Fibroblast of skin of abdomen (primary cell): ENCODE measurements around the gene TPRA1.
"Not testable (repeated sequence)": the region's sequence is repeated elsewhere in the genome, so short reads cannot be mapped to it uniquely, and the experiment has no call there.

Experiments used
- DNase-seq: peaks from one replicate; pipeline ENCODE4 v3.0.0-alpha.2; 2013

TPRA1 gene

GRCh38 chr3:127616836-127617605 is 26.5 kb upstream of the TPRA1 start:
- no peak for DNase-seq

- no peak for DNase-seq
These were observed 25.2 kb upstream of the TPRA1 start for GRCh38 chr3:127615631-127616305.

DNA sequence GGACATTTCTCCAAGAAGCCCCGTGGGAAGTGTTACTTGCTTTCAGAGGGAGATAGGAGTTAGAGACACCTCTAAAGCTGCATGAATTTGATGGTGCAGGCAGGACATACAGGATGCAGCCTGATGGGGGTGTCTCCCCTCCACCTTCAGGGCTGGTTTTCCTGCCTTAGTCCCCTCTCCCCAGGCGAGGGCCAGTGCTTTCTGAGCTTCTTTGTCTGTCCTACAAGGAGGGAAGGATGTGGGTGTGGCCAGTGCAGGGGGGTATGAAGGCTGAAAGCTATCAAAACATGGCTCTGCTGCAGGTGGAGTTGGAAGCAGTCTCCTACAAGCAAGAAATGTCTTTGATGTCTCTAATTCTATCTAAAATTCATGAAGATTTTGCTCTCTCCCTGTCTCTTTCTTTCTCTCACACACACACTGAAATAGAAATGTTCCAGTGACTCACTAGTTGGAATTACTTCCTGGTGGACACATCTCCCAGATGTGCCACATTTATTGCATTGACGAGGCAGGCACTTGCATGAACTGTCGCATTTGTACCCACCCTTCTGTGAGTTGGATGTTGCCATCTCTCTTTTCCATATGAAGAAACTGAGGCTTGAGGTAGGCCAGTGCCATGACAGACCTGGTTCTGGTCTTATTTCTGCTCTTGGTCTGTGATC is 24.5 kb upstream of the TPRA1 start:
- no peak for DNase-seq

GRCh38 chr3:127613406-127613805 is 22.9 kb upstream of the TPRA1 start:
- DNase-seq, result no peak

DNA sequence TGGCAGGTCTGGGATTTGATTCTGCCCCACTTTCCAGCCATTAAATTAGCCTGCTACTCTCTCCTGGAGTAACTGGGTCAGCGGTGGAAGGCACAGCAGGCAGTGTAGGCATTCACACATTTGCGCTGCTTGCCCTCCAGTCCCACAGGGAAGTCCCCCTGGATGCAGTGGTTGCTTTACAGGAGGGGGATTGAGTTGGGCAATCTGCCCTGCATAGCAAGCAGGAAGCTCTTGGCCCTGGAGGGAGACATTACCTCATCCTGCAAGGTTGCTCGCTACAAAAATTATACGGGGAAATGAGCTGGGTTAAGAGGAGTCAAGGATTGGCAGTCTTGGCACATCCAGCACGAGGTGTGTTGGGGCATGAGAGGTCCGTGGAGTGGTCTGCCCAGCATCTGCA is 22.4 kb upstream of the TPRA1 start:
- no peak for DNase-seq

GRCh38 chr3:127611251-127611650 is 20.7 kb upstream of the TPRA1 start:
- DNase-seq, result no peak

DNA sequence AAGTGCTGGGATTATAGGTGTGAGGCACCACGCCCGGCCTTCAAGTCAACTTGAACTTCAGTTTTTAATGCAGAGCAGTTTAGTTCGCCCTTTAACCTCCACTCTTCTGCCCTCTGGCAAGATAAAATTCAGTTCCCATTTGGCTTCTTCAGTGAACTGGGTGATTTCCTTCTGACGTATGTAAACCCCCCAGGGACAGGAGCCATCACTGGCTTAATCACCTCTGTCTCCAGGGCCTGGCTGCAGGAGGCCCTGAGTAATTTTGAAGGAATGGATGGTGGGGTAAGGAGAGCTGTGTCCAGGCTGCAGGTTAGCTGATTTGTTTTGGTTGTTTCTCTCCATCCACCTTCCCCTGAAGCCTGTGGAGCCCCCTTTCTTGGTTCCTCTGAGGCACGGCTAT is 19.6 kb upstream of the TPRA1 start:
- no peak for DNase-seq

GRCh38 chr3:127608362-127608718 is 17.8 kb upstream of the TPRA1 start:
- DNase-seq, result no peak

DNA sequence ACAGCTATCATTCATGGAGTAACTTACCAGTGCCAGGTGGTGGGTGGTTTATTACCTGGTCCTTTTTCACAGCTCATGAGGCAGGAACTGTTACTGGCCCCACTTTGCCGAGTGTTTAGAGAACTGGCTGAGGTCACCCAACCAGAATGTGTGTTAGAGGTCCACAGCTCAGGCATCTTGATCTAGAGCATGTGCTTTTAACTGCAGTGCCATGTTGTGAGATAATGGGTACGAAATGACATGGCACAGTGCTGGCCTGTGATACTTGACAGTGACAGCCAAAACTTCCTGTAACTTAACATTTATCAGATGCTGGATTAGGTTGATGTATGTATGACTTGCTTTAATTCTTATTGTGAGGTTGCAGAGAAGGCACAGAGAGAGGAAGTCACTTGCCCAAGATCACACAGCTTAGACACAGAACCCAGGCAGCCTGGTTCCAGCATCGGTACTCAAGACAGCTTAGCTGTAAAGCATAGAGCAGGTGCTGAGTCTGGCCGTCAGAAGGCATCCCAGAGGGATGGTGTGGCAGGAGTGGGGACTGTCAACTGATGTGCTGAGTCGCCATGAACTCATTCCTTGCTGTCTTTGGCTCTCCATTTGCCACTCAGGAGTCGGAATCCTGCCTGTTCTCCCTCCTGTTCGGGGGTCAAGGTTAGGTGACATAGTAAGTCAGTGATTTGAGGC is 17.3 kb upstream of the TPRA1 start:
- no peak for DNase-seq

DNA sequence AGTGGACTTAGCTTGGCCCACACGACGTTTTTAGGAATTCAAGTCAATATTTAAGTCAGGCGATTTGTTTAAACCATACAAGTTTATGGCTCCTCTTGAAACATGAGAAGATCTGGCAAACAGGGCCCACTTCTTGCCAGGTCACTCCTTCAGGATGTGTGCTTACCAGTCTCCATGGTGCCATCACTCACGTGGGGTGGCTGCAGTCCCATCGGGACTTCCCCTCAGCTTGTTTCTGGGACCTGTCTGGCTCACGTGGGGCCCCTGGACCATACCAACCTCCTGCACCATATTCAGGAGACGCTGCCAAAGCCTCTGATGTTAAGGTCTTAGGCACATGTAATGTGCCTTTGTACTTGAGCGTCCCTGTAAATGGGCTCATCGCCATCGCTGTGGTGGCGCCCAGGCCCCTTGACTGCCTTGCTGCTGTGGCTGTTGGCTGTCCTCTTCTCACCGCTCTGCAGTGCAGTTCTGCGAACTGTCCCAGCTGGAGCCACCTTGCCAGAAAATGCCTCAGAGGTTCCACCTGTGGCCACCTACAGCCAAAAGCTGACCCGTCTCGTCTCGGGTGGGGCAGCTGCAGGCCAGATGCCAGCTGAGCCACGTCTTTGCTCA is 16.6 kb upstream of the TPRA1 start:
- no peak for DNase-seq

DNA sequence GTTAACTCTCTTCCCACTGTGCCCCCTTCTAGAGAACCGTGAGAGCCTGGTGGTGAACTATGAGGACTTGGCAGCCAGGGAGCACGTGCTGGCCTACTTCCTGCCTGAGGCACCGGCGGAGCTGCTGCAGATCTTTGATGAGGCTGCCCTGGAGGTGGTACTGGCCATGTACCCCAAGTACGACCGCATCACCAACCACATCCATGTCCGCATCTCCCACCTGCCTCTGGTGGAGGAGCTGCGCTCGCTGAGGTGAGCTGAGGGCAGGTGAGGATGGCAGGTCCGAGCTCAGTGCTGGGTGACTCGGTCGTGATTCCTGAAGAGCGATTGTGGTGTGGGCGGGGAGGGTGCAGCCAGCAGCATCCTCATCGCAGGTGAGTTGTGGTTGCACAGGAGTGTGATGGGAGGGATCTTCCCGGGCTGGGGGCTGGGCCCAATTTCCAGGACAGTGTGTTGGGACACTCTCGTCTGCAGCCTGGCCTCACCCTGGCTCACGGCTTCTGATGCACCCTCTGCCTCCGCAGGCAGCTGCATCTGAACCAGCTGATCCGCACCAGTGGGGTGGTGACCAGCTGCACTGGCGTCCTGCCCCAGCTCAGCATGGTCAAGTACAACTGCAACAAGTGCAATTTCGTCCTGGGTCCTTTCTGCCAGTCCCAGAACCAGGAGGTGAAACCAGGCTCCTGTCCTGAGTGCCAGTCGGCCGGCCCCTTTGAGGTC is 15.7 kb upstream of the TPRA1 start:
- DNase-seq, result no peak

DNA sequence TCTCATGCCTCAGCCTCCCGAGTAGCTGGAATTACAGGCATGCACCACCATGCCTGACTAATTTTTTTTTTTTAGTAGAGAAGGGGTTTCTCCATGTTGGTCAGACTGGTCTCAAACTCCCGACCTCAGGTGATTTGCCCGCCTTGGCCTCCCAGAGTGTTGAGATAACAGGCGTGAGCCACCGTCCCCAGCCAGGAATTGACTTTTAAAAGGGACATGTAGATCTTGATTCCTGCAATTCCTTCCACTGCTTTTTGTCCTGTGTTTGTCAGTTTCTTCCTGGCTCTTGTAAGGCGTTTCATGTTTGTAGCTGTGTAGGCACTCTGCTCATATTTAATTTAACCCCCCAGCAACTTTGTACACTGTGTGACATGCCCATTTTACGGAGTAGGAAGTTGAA is 15.0 kb upstream of the TPRA1 start:
- not testable (repeated sequence) for DNase-seq

GRCh38 chr3:127604546-127605165 is 14.1 kb upstream of the TPRA1 start:
- DNase-seq, result no peak

GRCh38 chr3:127604035-127604434 is 13.5 kb upstream of the TPRA1 start:
- no peak for DNase-seq

- no peak for DNase-seq
These were observed 10.4 kb upstream of the TPRA1 start for GRCh38 chr3:127600749-127601456.

DNA sequence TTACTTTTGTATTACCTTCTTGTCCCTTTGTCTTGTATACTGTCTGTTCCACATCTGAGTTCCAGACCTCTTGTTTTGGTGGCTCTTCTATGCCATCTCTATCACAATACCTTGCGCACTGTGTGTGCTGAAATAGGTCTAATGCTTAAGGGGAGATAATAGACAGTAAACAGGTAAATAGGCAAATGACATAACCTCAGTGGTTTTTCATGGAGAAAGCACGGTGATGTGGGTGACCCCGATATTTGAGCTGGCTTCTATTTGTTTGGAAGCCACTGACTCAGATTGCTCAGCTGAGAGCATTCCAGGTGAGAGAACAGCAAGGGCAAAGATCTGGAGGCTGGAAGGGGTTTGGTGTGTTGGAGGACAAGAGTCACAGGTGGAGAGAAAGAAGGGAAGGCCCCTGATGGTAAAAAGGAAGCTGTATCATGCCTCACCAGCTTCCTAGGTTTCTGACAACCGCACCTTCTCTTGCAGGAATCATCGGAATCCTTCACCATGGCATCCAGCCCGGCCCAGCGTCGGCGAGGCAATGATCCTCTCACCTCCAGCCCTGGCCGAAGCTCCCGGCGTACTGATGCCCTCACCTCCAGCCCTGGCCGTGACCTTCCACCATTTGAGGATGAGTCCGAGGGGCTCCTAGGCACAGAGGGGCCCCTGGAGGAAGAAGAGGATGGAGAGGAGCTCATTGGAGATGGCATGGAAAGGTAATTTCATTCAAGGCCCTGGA is 8.5 kb upstream of the TPRA1 start:
- DNase-seq, result no peak

DNA sequence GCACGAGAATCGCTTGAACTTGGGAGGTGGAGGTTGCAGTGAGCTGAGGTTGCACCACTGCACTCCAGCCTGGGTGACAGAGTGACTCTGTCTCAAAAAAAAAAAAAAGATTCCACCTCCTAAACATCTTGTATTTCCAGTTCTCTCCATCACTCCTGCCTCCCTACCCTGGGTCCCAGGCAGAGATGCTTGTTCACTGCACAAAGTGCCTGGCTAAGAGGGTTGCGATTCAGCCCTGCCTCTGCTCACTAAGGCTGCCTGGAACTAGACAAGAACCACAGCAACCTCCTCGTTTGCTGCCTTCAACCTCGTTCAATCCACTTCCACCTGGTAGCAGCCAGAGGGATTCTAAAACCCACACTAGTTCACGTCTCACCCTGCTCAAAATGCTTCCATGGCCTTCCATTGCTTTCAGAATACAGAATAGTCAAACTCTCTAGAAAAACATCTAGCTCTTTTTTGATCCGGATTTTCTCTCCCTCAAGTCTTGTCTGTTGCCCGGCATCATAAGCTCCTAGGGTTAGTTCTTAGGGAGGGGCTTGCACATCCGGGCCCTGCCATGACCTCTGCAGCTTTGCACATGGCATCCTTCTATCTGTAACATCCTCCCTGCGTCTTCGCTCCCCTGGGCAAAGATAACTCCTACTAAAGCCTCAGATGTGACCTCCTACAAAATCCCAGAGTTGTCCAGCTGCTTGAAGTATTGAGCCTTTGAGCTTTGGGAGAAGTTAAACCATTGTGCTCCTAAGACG is 6.7 kb upstream of the TPRA1 start:
- no peak for DNase-seq

DNA sequence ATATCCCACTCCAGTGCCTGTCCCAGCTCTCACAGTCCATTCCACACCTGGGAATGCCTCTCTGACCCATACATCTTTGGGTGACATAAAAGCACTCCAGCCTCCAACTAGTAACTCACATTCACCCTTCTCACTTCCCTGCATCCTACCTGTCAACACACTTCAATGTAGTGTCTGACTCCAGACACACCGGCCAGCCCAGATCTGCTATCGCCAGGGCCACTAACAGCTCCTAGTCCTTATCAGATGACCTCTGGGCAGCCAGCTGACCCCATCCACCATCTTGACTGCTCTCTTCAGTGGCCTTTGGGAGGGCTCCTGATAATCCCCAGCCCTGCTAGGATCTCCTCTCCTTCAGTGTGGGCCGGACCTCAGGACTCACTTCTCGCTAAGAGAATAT is 4.8 kb upstream of the TPRA1 start:
- DNase-seq, result no peak

DNA sequence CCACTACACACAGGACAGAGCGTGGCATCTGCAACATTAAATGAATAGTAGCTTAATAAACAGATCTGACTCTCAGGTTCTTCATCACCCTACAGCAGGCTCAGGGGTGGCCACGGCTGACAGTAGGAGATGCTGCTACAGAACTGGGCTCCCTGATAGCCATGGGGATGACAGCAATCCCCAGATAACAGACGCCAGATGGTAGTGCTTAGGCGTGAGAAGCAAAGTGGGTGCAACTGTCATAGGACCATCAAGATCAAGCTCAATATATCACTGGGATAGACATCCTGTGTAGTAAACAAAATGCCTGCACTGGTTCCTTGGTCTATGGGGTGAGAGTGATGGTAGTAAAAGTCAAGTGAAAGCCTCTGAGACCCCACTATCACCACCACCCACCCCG is 2.6 kb upstream of the TPRA1 start:
- no peak for DNase-seq

GRCh38 chr3:127590282-127590592 is 296 bp downstream of the TPRA1 start:
- no peak for DNase-seq
